Aorta (tissue), 5 donors: ENCODE data around the gene CDK2. TPM values are rescaled to one million over a fixed set of nuclear protein-coding genes. Genes with fewer than 3 reads are reported as not detected.
"Not testable (repeated sequence)": the region's sequence is repeated elsewhere in the genome, so short reads cannot be mapped to it uniquely, and the experiment has no call there.

Experiments used
- ATAC-seq: fragments of 200-7000 bp; cut with Tn5 transposase; one replicate; pipeline ENCODE4 v1.9.1; 2022; ENCODE audit warnings: moderate library complexity; ENCODE audit not compliant: low FRiP score
- DNase-seq, 2 donors: peaks; one replicate each; pipeline ENCODE4 v3.0.0-alpha.2; 2020
- H3K27ac ChIP-seq, 2 donors: one replicate each; pipeline ENCODE4 v1.5.1; 2013; ENCODE audit warnings: low read length in 2 of 2, mild to moderate bottlenecking in 2 of 2, moderate library complexity in 2 of 2, control low read depth in 1 of 2, inconsistent platforms in 1 of 2, low read depth in 1 of 2
- H3K27me3 ChIP-seq, 2 donors: one replicate each; pipeline ENCODE4 v1.6.1; 2013; ENCODE audit warnings: control low read depth in 1 of 2, low read length in 1 of 2, mild to moderate bottlenecking in 1 of 2, moderate library complexity in 1 of 2; ENCODE audit not compliant: insufficient read depth in 2 of 2, control insufficient read depth in 1 of 2
- H3K36me3 ChIP-seq, 2 donors: one replicate each; pipeline ENCODE4 v1.6.1; 2013; ENCODE audit warnings: control low read depth in 1 of 2, low read length in 1 of 2, mild to moderate bottlenecking in 1 of 2; ENCODE audit not compliant: insufficient read depth in 2 of 2, control insufficient read depth in 1 of 2
- H3K4me1 ChIP-seq, 2 donors: one replicate each; pipeline ENCODE4 v1.6.1; 2013; ENCODE audit warnings: low read length in 2 of 2, control low read depth in 1 of 2, mild to moderate bottlenecking in 1 of 2, moderate library complexity in 1 of 2; ENCODE audit not compliant: insufficient read depth in 2 of 2, control insufficient read depth in 1 of 2
- H3K4me3 ChIP-seq, 2 donors: one replicate each; pipeline ENCODE4 v1.5.1; 2013; ENCODE audit warnings: low read length in 2 of 2, control low read depth in 1 of 2, mild to moderate bottlenecking in 1 of 2
- H3K9me3 ChIP-seq: one replicate; pipeline ENCODE4 v1.6.1; 2013; ENCODE audit warnings: mild to moderate bottlenecking, low read length; ENCODE audit not compliant: control insufficient read depth
- WGBS, 2 donors: extraction: QIAGEN DNeasy Blood & Tissue Kit; methylation state at CpG; one replicate each; pipeline ENCODE4 v1.1.7; 2013; 5-methylcytosine and 5-hydroxymethylcytosine counted together
- intact Hi-C, 2 donors: fragments of 100-400 bp; cut with DNase I; formaldehyde crosslinking; loops; one replicate each; pipeline versions ENCODE4 v1.14.2 to v1.15.0; 2022
- long read RNA-seq, 2 donors: library from polyadenylated mRNA; unstranded; transcript quantifications; one replicate each; pipeline ENCODE4 v2.0.0, GENCODE V29; 2020 to 2021
- polyA plus RNA-seq, 2 donors: library from polyadenylated mRNA; stranded (reverse); fragments of 200-250 nt; gene quantifications; one replicate each; pipeline ENCODE4 v1.2.3, GENCODE V29; 2013
- total RNA-seq, 2 donors: library from RNA; stranded (reverse); fragmentation: NEBNext Ultra II Directional; extraction: Animal tissue kit (Norgen Biotek cat#: 25700); gene quantifications; one replicate each; pipeline ENCODE4 v1.2.1, GENCODE V29; 2021
- donor health status: healthy with polysubstance abuse.
- donor health status: Bipolar disorder and iron deficiency.
- donor health status: DM: no; HTN: no; CAD: no.
- donor health status: DM: no; HTN: no; CAD: no.
- donor health status: DM: yes; HTN: yes; CAD: no.

Gene CDK2
- total RNA-seq (10 to 100 TPM; 29.8 to 35.5 TPM), polyA plus RNA-seq (10 to 100 TPM; 27.9 to 36.5 TPM)
- long read RNA-seq, donor 1, transcript CDK2-201 (7 exons, 2,296 nt), result major isoform, 45 of 57 reads
- long read RNA-seq, donor 1, partial matches to known transcripts, result 6 of 57 reads
- long read RNA-seq, donor 1, other reads (novel, unspliced or antisense), result 5 of 57 reads
- long read RNA-seq, donor 2, transcript CDK2-201 (7 exons, 2,296 nt), result major isoform, 17 of 24 reads
- long read RNA-seq, donor 2, partial matches to known transcripts, result 1 of 24 reads
- long read RNA-seq, donor 2, other reads (novel, unspliced or antisense), result 3 of 24 reads

DNA sequence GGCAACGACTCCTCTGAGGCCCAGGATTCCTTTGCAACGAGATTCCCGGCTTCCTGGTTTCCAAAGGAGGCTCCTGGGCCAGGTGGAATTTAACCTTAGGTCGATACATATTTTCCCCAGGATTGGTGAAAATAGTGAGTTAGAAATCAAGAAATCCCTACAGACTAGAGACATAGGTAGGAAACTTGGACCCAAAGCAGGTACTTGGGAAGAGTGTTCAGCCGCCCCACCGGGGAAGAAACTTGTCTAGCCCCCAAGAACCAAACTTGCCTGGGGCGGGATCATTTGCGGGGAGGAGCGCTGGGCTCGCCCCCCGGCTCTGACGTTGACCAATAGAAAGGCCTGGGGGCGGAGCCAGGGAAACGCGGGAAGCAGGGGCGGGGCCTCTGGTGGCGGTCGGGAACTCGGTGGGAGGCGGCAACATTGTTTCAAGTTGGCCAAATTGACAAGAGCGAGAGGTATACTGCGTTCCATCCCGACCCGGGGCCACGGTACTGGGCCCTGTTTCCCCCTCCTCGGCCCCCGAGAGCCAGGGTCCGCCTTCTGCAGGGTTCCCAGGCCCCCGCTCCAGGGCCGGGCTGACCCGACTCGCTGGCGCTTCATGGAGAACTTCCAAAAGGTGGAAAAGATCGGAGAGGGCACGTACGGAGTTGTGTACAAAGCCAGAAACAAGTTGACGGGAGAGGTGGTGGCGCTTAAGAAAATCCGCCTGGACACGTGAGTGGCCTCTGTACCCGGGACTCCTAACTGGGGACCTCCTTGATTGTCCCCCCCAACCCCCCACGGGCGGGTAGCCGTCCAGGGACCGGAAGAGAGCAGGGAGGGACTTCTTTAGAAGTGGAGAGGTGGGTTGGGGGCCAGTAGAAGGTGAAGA, at the start of gene CDK2:
TSS of gene CDK2 (plus strand) at position 423 of the 874 bp plus-strand sequence. CDS start at position 602, 179 bp downstream.
- DNase-seq, result peak; percentile 95 to 98
- no peaks in the 10 kb centered on the region for H3K9me3 ChIP-seq
- 0 to 1% methylated on average over 41 to 45 of the region's 45 CpGs for WGBS, 2 donors
- peak within 1 kb of the TSS in 1 of 2 donors; percentile 32 for H3K27ac ChIP-seq
- H3K4me1 ChIP-seq, result no peaks in the 10 kb centered on the region
- ATAC-seq, result peak; percentile 96
- H3K27me3 ChIP-seq, result no peaks in the 10 kb centered on the region
- peak within 1 kb of the TSS; percentile 66 to 72 for H3K4me3 ChIP-seq
- H3K36me3 ChIP-seq, result no peaks in the 10 kb centered on the region
- intact Hi-C loops, result loop anchor here in 1 of 2 donors (10.0 kb wide), 1 partner anchor 232 kb away; no protein-coding TSS in a partner anchor

GRCh38 chr12:55919032-55919431, 47.6 kb upstream of the CDK2 start:
- H3K9me3 ChIP-seq, H3K36me3 ChIP-seq, H3K27me3 ChIP-seq, DNase-seq, H3K27ac ChIP-seq, ATAC-seq, H3K4me1 ChIP-seq, H3K4me3 ChIP-seq, intact Hi-C loops: not testable (repeated sequence)
- 75 to 76% methylated on average over 3 of the region's 3 CpGs for WGBS, 2 donors

DNA sequence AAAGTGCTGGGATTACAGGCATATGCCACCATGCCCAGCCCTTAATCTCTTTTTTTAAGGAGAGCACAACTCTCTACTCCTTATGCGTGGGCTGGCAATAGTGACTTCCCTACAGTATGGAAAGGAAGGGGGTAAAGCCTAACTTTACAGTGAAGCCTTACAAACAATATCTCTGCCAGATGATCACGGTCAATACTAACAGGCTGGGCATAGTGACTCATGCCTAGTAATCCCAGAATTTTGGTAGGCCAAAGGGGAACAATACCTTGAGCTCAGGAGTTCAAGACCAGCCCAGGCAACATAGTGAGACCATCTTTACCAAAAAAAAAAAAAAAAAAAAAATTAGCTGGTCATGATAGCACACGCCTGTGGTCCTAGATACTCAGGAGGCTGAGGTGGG, 44.5 kb upstream of the CDK2 start:
- Histone ChIP-seq H3K9me3 (no peaks in the 10 kb centered on the region), H3K36me3 (peaks cover 0 to 2% of the 10 kb centered on the region in 2 donors), H3K4me1 (peaks cover 0 to 1% of the 10 kb centered on the region in 2 donors), H3K27me3 (no peaks in the 10 kb centered on the region), H3K27ac (peak overlapping the region in 1 of 2 donors; percentile 51), H3K4me3 (no peak overlapping the region)
- intact Hi-C loops, result no loop called here
- DNase-seq (no peak), ATAC-seq (no peak)
- WGBS, 2 donors, result 85 to 86% methylated on average over 3 of the region's 3 CpGs

DNA sequence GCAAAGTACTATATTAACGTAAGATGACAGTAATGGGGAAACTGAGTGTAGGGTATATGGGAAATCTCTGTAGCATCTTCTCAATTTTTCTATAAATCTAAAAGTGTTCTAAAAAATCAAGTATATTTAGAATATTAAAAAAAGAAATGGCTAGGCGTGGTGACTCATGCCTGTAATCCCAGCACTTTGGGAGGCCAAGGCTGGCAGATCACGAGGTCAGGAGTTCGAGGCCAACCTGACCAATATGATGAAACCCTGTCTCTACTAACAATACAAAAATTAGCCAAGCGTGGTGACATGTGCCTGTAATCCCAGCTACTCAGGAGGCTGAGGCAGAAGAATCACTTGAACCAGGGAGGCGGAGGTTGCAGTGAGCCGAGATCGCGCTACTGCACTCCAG, 43.0 kb upstream of the CDK2 start:
- H3K27me3 ChIP-seq, ATAC-seq, H3K27ac ChIP-seq, H3K4me3 ChIP-seq, H3K9me3 ChIP-seq, H3K36me3 ChIP-seq, H3K4me1 ChIP-seq, DNase-seq, intact Hi-C loops: not testable (repeated sequence)
- WGBS, 2 donors, result 93 to 96% methylated on average over 9 of the region's 9 CpGs

- H3K36me3 ChIP-seq, result peaks cover 0 to 2% of the 10 kb centered on the region in 2 donors
- peaks cover 0 to 1% of the 10 kb centered on the region in 2 donors for H3K4me1 ChIP-seq
- ATAC-seq, result no peak
- H3K4me3 ChIP-seq, result no peak overlapping the region
- 77 to 85% methylated on average over 4 of the region's 4 CpGs for WGBS, 2 donors
- no peaks in the 10 kb centered on the region for H3K27me3 ChIP-seq
- intact Hi-C loops, result loop anchor here (5.0 kb wide), 2 partner anchors 78 to 98 kb away; partner anchors contain the start of gene DNAJC14 (in 1 of the 2)
- DNase-seq, result no peak
- no peaks in the 10 kb centered on the region for H3K9me3 ChIP-seq
- H3K27ac ChIP-seq, result no peak overlapping the region
Measured at GRCh38 chr12:55925371-55925770, 41.3 kb upstream of the CDK2 start.

GRCh38 chr12:55925870-55926737, 40.5 kb upstream of the CDK2 start:
- no peak for ATAC-seq
- intact Hi-C loops, result loop anchor here (2.0 to 5.0 kb wide), 3 partner anchors 79 to 99 kb away; partner anchors contain the start of gene DNAJC14 (in 1 of the 2)
- WGBS, 2 donors, result 10% methylated on average over 10 of the region's 10 CpGs

GRCh38 chr12:55926738-55927587, 39.7 kb upstream of the CDK2 start:
- intact Hi-C loops, result loop anchor here (2.0 to 5.0 kb wide), 3 partner anchors 80 to 100 kb away; partner anchors contain the start of gene DNAJC14 (in 1 of the 2)
- Histone ChIP-seq H3K36me3 (peaks cover 0 to 2% of the 10 kb centered on the region in 2 donors), H3K27ac (peak overlapping the region; percentile 34 to 98), H3K4me3 (peak overlapping the region; percentile 67 to 92), H3K9me3 (no peaks in the 10 kb centered on the region), H3K27me3 (no peaks in the 10 kb centered on the region), H3K4me1 (peaks cover 0 to 3% of the 10 kb centered on the region in 2 donors)
- DNase-seq (peak; percentile 92 to 94), ATAC-seq (peak; percentile 92)
- 0% methylated on average over 42 of the region's 42 CpGs for WGBS, 2 donors

More at GRCh38 chr12:55925870-55926737, 40.5 kb upstream of the CDK2 start:
- Histone ChIP-seq H3K9me3 (no peaks in the 10 kb centered on the region), H3K27ac (peak overlapping the region; percentile 22 to 48), H3K4me3 (peak overlapping the region; percentile 67 to 92), H3K4me1 (peaks cover 0 to 3% of the 10 kb centered on the region in 2 donors), H3K27me3 (no peaks in the 10 kb centered on the region), H3K36me3 (peaks cover 0 to 2% of the 10 kb centered on the region in 2 donors)
- no peak for DNase-seq
